C1 segment of cervical spinal cord (tissue), 14 donors: Measurements from ENCODE around the gene FGF12.

Experiments
- DNase-seq, 14 donors: peaks; one replicate each; lab custom pipeline; 2025; lab: John Stamatoyannopoulos, UW

The FGF12 gene

GRCh38 chr3:192496905-192497587 is 230.3 kb downstream of the FGF12 start:
- DNase-seq: no peak

- DNase-seq: no peak
Measured at GRCh38 chr3:192494174-192494573, 233.2 kb downstream of the FGF12 start.

GRCh38 chr3:192490720-192491119 is 236.6 kb downstream of the FGF12 start:
- no peak for DNase-seq

- DNase-seq: no peak
Measured at GRCh38 chr3:192489579-192489978, 237.8 kb downstream of the FGF12 start.

GRCh38 chr3:192487033-192487432 is 240.3 kb downstream of the FGF12 start:
- no peak for DNase-seq

- no peak for DNase-seq
Measured at GRCh38 chr3:192482809-192483208, 244.5 kb downstream of the FGF12 start.

GRCh38 chr3:192482391-192482790 is 244.9 kb downstream of the FGF12 start:
- no peak for DNase-seq

- no peak for DNase-seq
Measured at GRCh38 chr3:192481638-192482037, 245.7 kb downstream of the FGF12 start.

GRCh38 chr3:192467230-192468140 is 259.9 kb downstream of the FGF12 start:
- DNase-seq: peak in 6 of 14 donors; percentile 2 to 61 (median 14)

GRCh38 chr3:192449036-192449435 is 278.3 kb downstream of the FGF12 start:
- no peak for DNase-seq

GRCh38 chr3:192445770-192446644 is 281.3 kb downstream of the FGF12 start:
- DNase-seq: peak in 5 of 14 donors; percentile 3 to 25 (median 13)

- no peak for DNase-seq
Measured at GRCh38 chr3:192444791-192445106, 282.6 kb downstream of the FGF12 start.

GRCh38 chr3:192444096-192444790 is 283.1 kb downstream of the FGF12 start:
- DNase-seq: peak in 11 of 14 donors; percentile 10 to 69 (median 43)

GRCh38 chr3:192435241-192435640 is 292.1 kb downstream of the FGF12 start:
- no peak for DNase-seq

- DNase-seq: no peak
Measured at GRCh38 chr3:192434186-192434585, 293.2 kb downstream of the FGF12 start.

GRCh38 chr3:192433704-192434103 is 293.6 kb downstream of the FGF12 start:
- no peak for DNase-seq

GRCh38 chr3:192422997-192423342 is 304.4 kb downstream of the FGF12 start:
- no peak for DNase-seq

GRCh38 chr3:192422321-192422996 is 304.9 kb downstream of the FGF12 start:
- DNase-seq: no peak

- no peak for DNase-seq
Measured at GRCh38 chr3:192419312-192419711, 308.0 kb downstream of the FGF12 start.

- DNase-seq: no peak
Measured at GRCh38 chr3:192417559-192418055, 309.7 kb downstream of the FGF12 start.

- no peak for DNase-seq
Measured at GRCh38 chr3:192417017-192417416, 310.3 kb downstream of the FGF12 start.
